Omental fat pad (tissue), 4 donors: ENCODE results near the gene FOSL2. TPM values are rescaled to one million over a fixed set of nuclear protein-coding genes. Genes with fewer than 3 reads are reported as not detected.

Source experiments
- ATAC-seq: fragments of 150-250 bp; one replicate; pipeline ENCODE4 v1.9.1; 2016; ENCODE audit warnings: mild to moderate bottlenecking, moderate library complexity; ENCODE audit not compliant: low FRiP score
- DNase-seq: peaks from one replicate; pipeline ENCODE4 v3.0.0-alpha.2; 2019; ENCODE audit warnings: low spot score
- total RNA-seq, 4 donors: library from RNA; depleted of rRNA; stranded (reverse); fragments of >200 nt; gene quantifications; one replicate each; pipeline ENCODE4 v1.1.0, GENCODE V29; 2016
- TF ChIP-seq, protein P1 (sequence below), 3 donors: fragments of 450-650 bp; IDR thresholded peaks; one replicate each; pipeline ENCODE4 v1.5.1; 2016 to 2017; ENCODE audit warnings: antibody characterized with exemption in 3 of 3, mild to moderate bottlenecking in 3 of 3, moderate library complexity in 2 of 3

Gene FOSL2
- total RNA-seq, 4 donors from 2014 or later, result 115 to 350 (median 184) TPM

DNA sequence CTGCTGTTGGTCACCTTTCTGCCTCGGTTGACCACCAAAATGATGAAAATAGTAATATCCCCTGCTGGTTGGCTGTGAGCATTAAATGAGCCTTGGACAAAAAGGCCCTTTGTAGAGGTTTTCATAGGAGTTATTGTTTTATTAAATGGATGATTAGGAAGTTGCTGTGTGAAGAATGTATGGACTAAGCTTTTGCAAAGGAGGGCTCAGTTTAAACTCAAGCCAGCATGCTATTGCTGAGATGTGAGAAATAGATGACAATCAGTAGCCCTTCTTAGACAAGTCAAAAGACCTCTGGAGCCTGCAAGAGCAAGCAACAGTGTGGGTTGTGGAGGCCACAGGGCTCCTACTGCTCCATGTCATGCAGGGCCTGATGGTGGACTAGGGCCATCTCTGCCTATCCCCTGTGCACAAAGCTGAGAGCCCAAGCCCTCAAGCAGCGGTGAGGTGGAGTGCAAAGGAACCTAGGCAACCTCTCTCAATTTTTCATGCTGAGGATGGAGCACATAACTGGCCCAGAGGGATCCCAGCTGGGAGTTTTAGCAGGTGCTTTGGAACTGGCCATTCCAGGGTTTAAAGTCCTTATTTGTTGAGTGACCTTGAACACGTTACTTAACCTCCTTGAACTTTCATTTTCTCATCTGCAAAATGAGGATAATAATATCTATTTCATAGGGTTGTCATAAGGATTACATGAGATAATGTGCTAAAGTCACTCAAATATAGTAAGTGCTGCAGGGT is 37.1 kb downstream of the FOSL2 start:
- ATAC-seq (no peak), DNase-seq (no peak)
- TF ChIP-seq, protein P1, sequence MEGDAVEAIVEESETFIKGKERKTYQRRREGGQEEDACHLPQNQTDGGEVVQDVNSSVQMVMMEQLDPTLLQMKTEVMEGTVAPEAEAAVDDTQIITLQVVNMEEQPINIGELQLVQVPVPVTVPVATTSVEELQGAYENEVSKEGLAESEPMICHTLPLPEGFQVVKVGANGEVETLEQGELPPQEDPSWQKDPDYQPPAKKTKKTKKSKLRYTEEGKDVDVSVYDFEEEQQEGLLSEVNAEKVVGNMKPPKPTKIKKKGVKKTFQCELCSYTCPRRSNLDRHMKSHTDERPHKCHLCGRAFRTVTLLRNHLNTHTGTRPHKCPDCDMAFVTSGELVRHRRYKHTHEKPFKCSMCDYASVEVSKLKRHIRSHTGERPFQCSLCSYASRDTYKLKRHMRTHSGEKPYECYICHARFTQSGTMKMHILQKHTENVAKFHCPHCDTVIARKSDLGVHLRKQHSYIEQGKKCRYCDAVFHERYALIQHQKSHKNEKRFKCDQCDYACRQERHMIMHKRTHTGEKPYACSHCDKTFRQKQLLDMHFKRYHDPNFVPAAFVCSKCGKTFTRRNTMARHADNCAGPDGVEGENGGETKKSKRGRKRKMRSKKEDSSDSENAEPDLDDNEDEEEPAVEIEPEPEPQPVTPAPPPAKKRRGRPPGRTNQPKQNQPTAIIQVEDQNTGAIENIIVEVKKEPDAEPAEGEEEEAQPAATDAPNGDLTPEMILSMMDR (IDR thresholded peaks at IDR 0.05), result no peak

DNA sequence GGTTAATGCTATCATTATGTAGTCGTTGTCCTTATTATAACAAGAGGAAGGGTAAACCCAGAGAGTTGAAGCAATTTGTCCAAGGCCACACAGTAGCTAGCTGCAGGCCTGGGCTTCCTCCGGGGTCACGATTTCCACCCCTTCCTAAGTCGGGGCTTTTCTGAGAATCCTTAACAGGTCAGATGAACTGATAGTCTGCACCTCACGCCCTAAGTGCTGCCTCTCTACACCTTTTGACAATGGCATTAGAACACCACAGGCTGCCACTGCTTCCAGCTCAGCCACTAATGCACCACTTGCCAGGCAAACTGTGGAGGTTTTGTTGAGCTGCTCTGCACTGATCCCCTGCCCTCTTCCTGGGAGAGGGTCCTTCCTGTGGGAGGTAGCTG is 37.7 kb downstream of the FOSL2 start:
- no peak for DNase-seq
- no peak for ATAC-seq
- TF ChIP-seq, protein P1 (IDR thresholded peaks at IDR 0.05), result no peak

DNA sequence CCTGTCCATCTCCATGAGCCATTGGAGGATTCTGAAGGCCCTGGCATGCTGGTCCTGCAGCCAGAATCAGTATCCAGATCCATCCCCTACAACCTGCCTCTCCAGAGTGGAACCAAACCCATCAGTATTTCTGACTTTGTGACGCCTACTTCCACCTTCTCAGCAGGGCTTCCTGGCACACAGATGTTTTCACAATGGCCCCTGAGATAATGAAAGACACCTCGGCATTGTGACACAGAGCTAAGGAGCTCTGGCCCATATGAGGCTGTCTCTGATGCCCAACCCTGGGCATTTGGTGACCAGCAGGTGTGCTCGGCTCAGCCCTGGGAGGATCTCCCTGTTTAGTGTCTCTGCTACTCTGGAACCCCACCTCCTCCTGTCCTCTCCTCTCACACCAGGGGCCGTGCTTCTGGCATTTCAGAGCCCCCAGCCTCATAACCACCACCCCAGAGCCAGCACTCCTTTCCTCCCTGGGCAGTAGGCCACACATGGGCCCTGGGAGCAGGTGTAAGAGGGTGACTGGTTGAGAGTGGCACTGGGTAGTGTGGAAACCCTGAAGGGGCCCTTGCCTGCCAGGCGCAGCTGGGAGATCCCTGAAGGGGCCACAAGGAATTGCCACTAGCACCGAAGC is 38.2 kb downstream of the FOSL2 start:
- ATAC-seq, result no peak
- no peak for DNase-seq
- TF ChIP-seq, protein P1 (IDR thresholded peaks at IDR 0.05), result no peak

DNA sequence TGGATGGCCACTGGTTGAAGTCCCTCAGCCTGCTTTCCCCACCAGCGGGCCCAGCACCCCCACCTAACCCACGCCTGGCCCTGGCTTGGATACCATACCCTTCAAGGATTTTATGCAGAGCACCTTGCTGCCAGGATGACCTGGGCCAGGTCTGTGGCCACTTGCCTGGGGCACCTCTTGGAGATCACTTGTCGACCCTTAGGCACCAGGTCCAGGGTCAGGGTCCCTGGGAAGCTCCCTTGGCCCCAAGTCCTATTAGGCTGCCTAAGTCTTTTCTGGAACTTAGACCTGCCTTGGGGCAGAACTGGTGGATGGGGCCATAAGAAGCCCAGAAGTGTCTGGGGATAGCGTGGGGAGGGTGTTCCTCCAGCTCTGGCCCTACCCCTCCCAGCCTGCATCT is 39.1 kb downstream of the FOSL2 start:
- TF ChIP-seq, protein P1 (IDR thresholded peaks at IDR 0.05), result no peak
- no peak for DNase-seq
- no peak for ATAC-seq

DNA sequence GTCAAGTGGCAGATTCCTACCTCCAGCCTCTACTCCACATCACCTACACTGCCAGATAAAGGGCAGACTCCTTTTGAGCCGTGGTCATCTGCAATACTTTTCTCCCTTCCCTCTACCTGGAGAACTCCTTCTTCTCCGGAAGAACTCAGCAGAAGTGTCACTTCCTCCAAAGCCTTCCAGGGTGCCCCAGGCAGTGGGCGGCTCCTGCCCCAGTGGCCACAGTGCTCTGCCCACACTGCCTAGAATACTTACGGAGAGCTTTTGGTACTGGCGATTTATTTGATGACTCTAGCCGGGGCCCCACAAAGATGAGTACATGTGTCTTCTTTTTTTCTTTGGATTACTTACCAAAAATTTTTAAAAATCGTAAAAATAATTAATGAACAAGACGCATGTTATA is 39.7 kb downstream of the FOSL2 start:
- DNase-seq (no peak), ATAC-seq (no peak)
- TF ChIP-seq, protein P1 (IDR thresholded peaks at IDR 0.05), result no peak

DNA sequence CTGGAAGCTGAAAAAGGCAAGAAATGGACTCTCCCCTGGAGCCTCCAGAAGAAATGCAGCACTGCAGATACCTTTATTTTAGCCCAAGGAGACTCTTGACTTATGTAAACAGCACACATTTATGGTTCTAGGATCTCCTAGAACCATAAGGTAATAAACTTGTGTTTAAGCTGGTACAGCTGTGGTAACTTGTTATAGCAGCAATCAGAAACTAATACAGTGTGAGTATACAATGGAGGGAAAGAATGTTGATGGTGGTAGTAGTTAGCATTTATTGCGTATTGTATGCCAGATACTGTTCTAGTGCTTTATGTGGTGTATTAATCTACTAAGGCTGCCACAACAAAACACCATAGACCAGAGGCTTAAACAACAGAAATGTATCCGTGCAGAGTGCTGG is 40.6 kb downstream of the FOSL2 start:
- ATAC-seq, result no peak
- DNase-seq, result no peak
- TF ChIP-seq, protein P1 (IDR thresholded peaks at IDR 0.05), result no peak
